H9 (cell line): Measurements from ENCODE around the gene LRP2. TPM values are rescaled to one million over a fixed set of nuclear protein-coding genes. Genes with fewer than 3 reads are reported as not detected.

Experiments used
- DNase-seq: peaks from one replicate; pipeline ENCODE4 v3.0.0-alpha.2; 2017
- H2AFZ ChIP-seq: one replicate; pipeline ENCODE4 v1.6.1; 2013; ENCODE audit warnings: mild to moderate bottlenecking, low read length, control low read depth, moderate library complexity
- H2AK5ac ChIP-seq: 2 replicates; pipeline ENCODE4 v1.6.1; 2013; ENCODE audit warnings: low read length, control low read depth, mixed read lengths; ENCODE audit not compliant: insufficient read length
- H2BK120ac ChIP-seq: one replicate; pipeline ENCODE4 v1.6.1; 2013; ENCODE audit warnings: low read depth, mild to moderate bottlenecking, low read length, control low read depth, inconsistent platforms; ENCODE audit not compliant: poor library complexity, severe bottlenecking
- H2BK12ac ChIP-seq: 2 replicates; pipeline ENCODE4 v1.6.1; 2013; ENCODE audit warnings: low read length, control low read depth, mixed read lengths, low read depth; ENCODE audit not compliant: insufficient read length
- H2BK15ac ChIP-seq: 2 replicates; pipeline ENCODE4 v1.6.1; 2013; ENCODE audit warnings: low read depth, low read length, control low read depth
- H2BK20ac ChIP-seq: one replicate; pipeline ENCODE4 v1.6.1; 2013; ENCODE audit warnings: low read depth, mild to moderate bottlenecking, low read length, control low read depth, inconsistent platforms; ENCODE audit not compliant: poor library complexity, severe bottlenecking
- H2BK5ac ChIP-seq: 2 replicates; pipeline ENCODE4 v1.6.1; 2013; ENCODE audit warnings: low read length, control low read depth, mixed read lengths; ENCODE audit not compliant: insufficient read length
- H3K14ac ChIP-seq: 2 replicates; pipeline ENCODE4 v1.6.1; 2013; ENCODE audit warnings: low read length, control low read depth; ENCODE audit not compliant: insufficient read depth
- H3K18ac ChIP-seq: 2 replicates; pipeline ENCODE4 v1.6.1; 2013; ENCODE audit warnings: low read depth, mild to moderate bottlenecking, mixed read lengths, low read length, control low read depth; ENCODE audit not compliant: insufficient read length
- H3K23ac ChIP-seq: 2 replicates; pipeline ENCODE4 v1.6.1; 2013; ENCODE audit warnings: low read length, control low read depth, mixed read lengths, low read depth; ENCODE audit not compliant: insufficient read length
- H3K23me2 ChIP-seq: 2 replicates; pipeline ENCODE4 v1.6.1; 2013; ENCODE audit warnings: low read depth, mild to moderate bottlenecking, mixed read lengths, low read length, control low read depth; ENCODE audit not compliant: insufficient read length, poor library complexity, severe bottlenecking
- H3K27ac ChIP-seq: 2 replicates; pipeline ENCODE4 v1.5.1; 2013; ENCODE audit warnings: low read length, control low read depth, mixed read lengths, low read depth; ENCODE audit not compliant: insufficient read length
- H3K27me3 ChIP-seq: 2 replicates; pipeline ENCODE4 v1.6.1; 2013; ENCODE audit warnings: low read length, control low read depth, inconsistent platforms; ENCODE audit not compliant: insufficient read depth
- H3K4ac ChIP-seq: 2 replicates; pipeline ENCODE4 v1.6.1; 2013; ENCODE audit warnings: low read depth, mild to moderate bottlenecking, control low read depth, inconsistent platforms, low read length, moderate library complexity
- H3K4me1 ChIP-seq: 2 replicates; pipeline ENCODE4 v1.6.1; 2013; ENCODE audit warnings: low read length, control low read depth, inconsistent platforms; ENCODE audit not compliant: insufficient read depth
- H3K4me2 ChIP-seq: 2 replicates; pipeline ENCODE4 v1.6.1; 2013; ENCODE audit warnings: low read length, control low read depth, mixed read lengths; ENCODE audit not compliant: insufficient read length, insufficient read depth
- H3K56ac ChIP-seq: 2 replicates; pipeline ENCODE4 v1.6.1; 2013; ENCODE audit warnings: low read depth, mild to moderate bottlenecking, mixed read lengths, low read length, control low read depth; ENCODE audit not compliant: insufficient read length
- H3K79me1 ChIP-seq: 2 replicates; pipeline ENCODE4 v1.6.1; 2013; ENCODE audit warnings: low read depth, mild to moderate bottlenecking, moderate library complexity, low read length, control low read depth, inconsistent platforms; ENCODE audit not compliant: insufficient read depth, poor library complexity, severe bottlenecking
- H3K79me2 ChIP-seq: 2 replicates; pipeline ENCODE4 v1.6.1; 2013; ENCODE audit warnings: low read length, control low read depth, inconsistent platforms; ENCODE audit not compliant: insufficient read depth
- H3K9ac ChIP-seq: 2 replicates; pipeline ENCODE4 v1.6.1; 2013; ENCODE audit warnings: low read length, control low read depth, mixed read lengths; ENCODE audit not compliant: insufficient read length; ENCODE audit errors: extremely low read depth
- H3K9me3 ChIP-seq: one replicate; pipeline ENCODE4 v1.6.1; 2013; ENCODE audit warnings: low read depth, low read length, inconsistent platforms; ENCODE audit not compliant: control insufficient read depth
- H3T11ph ChIP-seq: one replicate; pipeline ENCODE4 v1.6.1; 2013; ENCODE audit warnings: mild to moderate bottlenecking, low read length, control low read depth, inconsistent platforms
- H4K20me1 ChIP-seq: one replicate; pipeline ENCODE4 v1.6.1; 2013; ENCODE audit not compliant: control insufficient read depth, insufficient read length, insufficient read depth
- H4K5ac ChIP-seq: 2 replicates; pipeline ENCODE4 v1.6.1; 2013; ENCODE audit warnings: low read depth, mild to moderate bottlenecking, mixed read lengths, low read length, control low read depth; ENCODE audit not compliant: insufficient read length
- H4K8ac ChIP-seq: replicated peaks from 2 replicates; pipeline ENCODE4 v1.6.1; 2013; ENCODE audit warnings: low read length, control low read depth, mixed read lengths, low read depth; ENCODE audit not compliant: insufficient read length
- H4K91ac ChIP-seq: 2 replicates; pipeline ENCODE4 v1.6.1; 2013; ENCODE audit warnings: low read depth, mild to moderate bottlenecking, moderate library complexity, mixed read lengths, low read length, control low read depth; ENCODE audit not compliant: insufficient read length
- H3K27ac Mint-ChIP-seq, 3 experiments: 2 replicates in 2 of 3; 3 replicates in 1 of 3; pipeline ENCODE4 v1.8.0; 2020 to 2021; ENCODE audit warnings: mixed read lengths in 3 of 3, mild to moderate bottlenecking in 1 of 3, moderate library complexity in 1 of 3
- H3K27me3 Mint-ChIP-seq: 2 replicates; pipeline ENCODE4 v1.8.0; 2021; ENCODE audit warnings: low read depth, mild to moderate bottlenecking, moderate library complexity, mixed read lengths
- H3K36me3 Mint-ChIP-seq, 3 experiments: 2 replicates in 2 of 3; 3 replicates in 1 of 3; pipeline ENCODE4 v1.8.0; 2020 to 2021; ENCODE audit warnings: low read depth in 3 of 3, mixed read lengths in 3 of 3; ENCODE audit not compliant: insufficient read depth in 1 of 3
- H3K4me1 Mint-ChIP-seq, 2 experiments: 2 replicates each; pipeline ENCODE4 v1.8.0; 2020; ENCODE audit warnings: mixed read lengths in 2 of 2
- H3K4me3 Mint-ChIP-seq, 2 experiments: 2 replicates in 1 of 2; 3 replicates in 1 of 2; pipeline ENCODE4 v1.8.0; 2020 to 2021; ENCODE audit warnings: mild to moderate bottlenecking in 2 of 2, mixed read lengths in 2 of 2, moderate library complexity in 1 of 2
- H3K9me3 Mint-ChIP-seq, 2 experiments: 2 replicates in 1 of 2; 3 replicates in 1 of 2; pipeline ENCODE4 v1.8.0; 2020; ENCODE audit warnings: mild to moderate bottlenecking in 2 of 2, mixed read lengths in 2 of 2, moderate library complexity in 1 of 2
- WGBS: extraction: QIAGEN DNeasy Blood & Tissue Kit; methylation state at CpG from one replicate; pipeline ENCODE4 v1.1.7; 2013; ENCODE audit warnings: missing lambda C conversion rate, low lambda C conversion rate, mixed read lengths; ENCODE audit not compliant: insufficient read length; ENCODE audit errors: extremely low coverage; 5-methylcytosine and 5-hydroxymethylcytosine counted together
- total RNA-seq: library from RNA; stranded (reverse); gene quantifications from 2 replicates; pipeline ENCODE4 v1.2.1, GENCODE V29; 2021
- TF ChIP-seq, protein P1 (sequence below): fragments of 200-600 bp; sonication (generic); conservative IDR thresholded peaks from 3 replicates; pipeline ENCODE4 v1.8.0; 2021; ENCODE audit warnings: antibody characterized with exemption, mild to moderate bottlenecking

The LRP2 gene
- total RNA-seq, 1 experiment from 2014 or later = 1.4 TPM

GRCh38 chr2:169300636-169301530, 61.5 kb downstream of the LRP2 start:
- Histone ChIP-seq H4K8ac (no peak overlapping the region), H3K79me1 (no peaks in the 10 kb centered on the region), H3K4ac (no peak overlapping the region), H3T11ph (no peak overlapping the region), H3K79me2 (no peaks in the 10 kb centered on the region), H3K4me1 (no peaks in the 10 kb centered on the region; the same call in 1 of the 2 replicates), H4K91ac (no peak overlapping the region), H3K56ac (no peak overlapping the region), H3K4me2 (no peak overlapping the region), H2BK120ac (no peak overlapping the region), H4K5ac (no peak overlapping the region), H2BK15ac (no peak overlapping the region), H2BK20ac (no peak overlapping the region), H2AFZ (no peak overlapping the region), H3K9me3 (no peaks in the 10 kb centered on the region), H3K23ac (no peak overlapping the region), H3K23me2 (no peaks in the 10 kb centered on the region), H4K20me1 (no peaks in the 10 kb centered on the region), H3K9ac (no peak overlapping the region), H2AK5ac (no peak overlapping the region), H2BK5ac (no peak overlapping the region), H3K27ac (no peak overlapping the region), H3K18ac (no peak overlapping the region), H2BK12ac (no peak overlapping the region), H3K27me3 (no peaks in the 10 kb centered on the region), H3K14ac (no peak overlapping the region)
- peaks cover 3% of the 10 kb centered on the region for H3K27me3 Mint-ChIP-seq
- TF ChIP-seq, protein P1, sequence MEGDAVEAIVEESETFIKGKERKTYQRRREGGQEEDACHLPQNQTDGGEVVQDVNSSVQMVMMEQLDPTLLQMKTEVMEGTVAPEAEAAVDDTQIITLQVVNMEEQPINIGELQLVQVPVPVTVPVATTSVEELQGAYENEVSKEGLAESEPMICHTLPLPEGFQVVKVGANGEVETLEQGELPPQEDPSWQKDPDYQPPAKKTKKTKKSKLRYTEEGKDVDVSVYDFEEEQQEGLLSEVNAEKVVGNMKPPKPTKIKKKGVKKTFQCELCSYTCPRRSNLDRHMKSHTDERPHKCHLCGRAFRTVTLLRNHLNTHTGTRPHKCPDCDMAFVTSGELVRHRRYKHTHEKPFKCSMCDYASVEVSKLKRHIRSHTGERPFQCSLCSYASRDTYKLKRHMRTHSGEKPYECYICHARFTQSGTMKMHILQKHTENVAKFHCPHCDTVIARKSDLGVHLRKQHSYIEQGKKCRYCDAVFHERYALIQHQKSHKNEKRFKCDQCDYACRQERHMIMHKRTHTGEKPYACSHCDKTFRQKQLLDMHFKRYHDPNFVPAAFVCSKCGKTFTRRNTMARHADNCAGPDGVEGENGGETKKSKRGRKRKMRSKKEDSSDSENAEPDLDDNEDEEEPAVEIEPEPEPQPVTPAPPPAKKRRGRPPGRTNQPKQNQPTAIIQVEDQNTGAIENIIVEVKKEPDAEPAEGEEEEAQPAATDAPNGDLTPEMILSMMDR = no peak
- no CpG with 5 or more reads among the region's 5 CpGs for WGBS
- 0 out of 7 replicates have a peak, but pooled peaks cover 0 to 5% (median 0%) of the 10 kb centered on the region in 3 experiments for H3K36me3 Mint-ChIP-seq
- DNase-seq = no peak
- H3K9me3 Mint-ChIP-seq = peaks cover 0 to 2% of the 10 kb centered on the region in 2 experiments; a peak in 1 of 5 replicates
- H3K27ac Mint-ChIP-seq = peak overlapping the region in 1 of 3 experiments; percentile 90; a peak in 2 of 7 replicates
- H3K4me3 Mint-ChIP-seq = no peak overlapping the region
- H3K4me1 Mint-ChIP-seq = peaks cover 13 to 41% of the 10 kb centered on the region in 2 experiments
